Activated T-helper 17 cell treated with anti-CD3 and anti-CD28 coated beads, Interleukin-2, amount 50 U/mL, for 72 hours (primary cell): ENCODE results near the gene ZNF630. TPM values are rescaled to one million over a fixed set of nuclear protein-coding genes. Genes with fewer than 3 reads are reported as not detected.
"Not testable (repeated sequence)": the region's sequence is repeated elsewhere in the genome, so short reads cannot be mapped to it uniquely, and the experiment has no call there.

Source experiments
- ATAC-seq: fragments of 150-1000 bp; cut with Tn5 transposase; replicated peaks from 2 replicates; pipeline ENCODE4 v1.10.0; 2021; ENCODE audit warnings: mild to moderate bottlenecking, moderate library complexity
- H3K27ac Mint-ChIP-seq: one replicate; pipeline ENCODE4 v1.8.0; 2022; ENCODE audit warnings: mixed read lengths
- H3K27me3 Mint-ChIP-seq: one replicate; pipeline ENCODE4 v1.8.0; 2022; ENCODE audit warnings: mixed read lengths
- H3K36me3 Mint-ChIP-seq: one replicate; pipeline ENCODE4 v1.8.0; 2022; ENCODE audit warnings: low read depth, mild to moderate bottlenecking, mixed read lengths
- H3K4me1 Mint-ChIP-seq: one replicate; pipeline ENCODE4 v1.8.0; 2022; ENCODE audit warnings: mixed read lengths
- H3K4me3 Mint-ChIP-seq: one replicate; pipeline ENCODE4 v1.8.0; 2022; ENCODE audit warnings: mild to moderate bottlenecking, mixed read lengths
- H3K9me3 Mint-ChIP-seq: one replicate; pipeline ENCODE4 v1.8.0; 2022; ENCODE audit warnings: mixed read lengths
- total RNA-seq, 2 donors: library from RNA; stranded (reverse); gene quantifications; one replicate each; pipeline ENCODE4 v1.2.3, GENCODE V29; 2022

ZNF630 gene
- total RNA-seq, 2 donors from 2014 or later, result 1.2 to 4.3 TPM

- Mint-ChIP-seq H3K27ac (no peak overlapping the region), H3K4me1 (no peaks in the 10 kb centered on the region), H3K36me3 (peaks cover 50% of the 10 kb centered on the region), H3K9me3 (no peaks in the 10 kb centered on the region), H3K4me3 (no peak overlapping the region), H3K27me3 (no peaks in the 10 kb centered on the region)
- ATAC-seq, result peak; percentile 80
Observed at GRCh38 chrX:48058621-48059295, 12.7 kb downstream of the ZNF630 start.

GRCh38 chrX:48046846-48047245 lies 24.6 kb downstream of the ZNF630 start:
- ATAC-seq, result no peak
- Mint-ChIP-seq H3K36me3 (no peaks in the 10 kb centered on the region), H3K27me3 (no peaks in the 10 kb centered on the region), H3K4me1 (no peaks in the 10 kb centered on the region), H3K4me3 (no peak overlapping the region), H3K9me3 (no peaks in the 10 kb centered on the region), H3K27ac (no peak overlapping the region)

- no peaks in the 10 kb centered on the region for H3K36me3 Mint-ChIP-seq
- H3K4me1 Mint-ChIP-seq, result no peaks in the 10 kb centered on the region
- H3K27me3 Mint-ChIP-seq, result no peaks in the 10 kb centered on the region
- no peak overlapping the region for H3K27ac Mint-ChIP-seq
- no peak for ATAC-seq
- no peaks in the 10 kb centered on the region for H3K9me3 Mint-ChIP-seq
- no peak overlapping the region for H3K4me3 Mint-ChIP-seq
Observed at GRCh38 chrX:48045410-48046311, 25.8 kb downstream of the ZNF630 start.

GRCh38 chrX:48043056-48043455 lies 28.4 kb downstream of the ZNF630 start:
- no peaks in the 10 kb centered on the region for H3K27me3 Mint-ChIP-seq
- no peaks in the 10 kb centered on the region for H3K9me3 Mint-ChIP-seq
- ATAC-seq, result no peak
- H3K4me1 Mint-ChIP-seq, result no peaks in the 10 kb centered on the region
- no peak overlapping the region for H3K4me3 Mint-ChIP-seq
- no peak overlapping the region for H3K27ac Mint-ChIP-seq
- no peaks in the 10 kb centered on the region for H3K36me3 Mint-ChIP-seq

GRCh38 chrX:48035891-48036290 lies 35.5 kb downstream of the ZNF630 start:
- Mint-ChIP-seq H3K9me3 (no peaks in the 10 kb centered on the region), H3K27ac (no peak overlapping the region), H3K36me3 (no peaks in the 10 kb centered on the region), H3K4me1 (no peaks in the 10 kb centered on the region), H3K4me3 (no peak overlapping the region), H3K27me3 (no peaks in the 10 kb centered on the region)
- no peak for ATAC-seq

- not testable (repeated sequence) for H3K4me3 Mint-ChIP-seq, H3K36me3 Mint-ChIP-seq, H3K9me3 Mint-ChIP-seq, H3K4me1 Mint-ChIP-seq, H3K27me3 Mint-ChIP-seq, ATAC-seq, H3K27ac Mint-ChIP-seq
Observed at GRCh38 chrX:48030641-48031173, 40.7 kb downstream of the ZNF630 start.

GRCh38 chrX:48030237-48030636 lies 41.2 kb downstream of the ZNF630 start:
- Mint-ChIP-seq H3K27ac (no peak overlapping the region), H3K4me3 (no peak overlapping the region), H3K4me1 (peaks cover 10% of the 10 kb centered on the region), H3K27me3 (no peaks in the 10 kb centered on the region), H3K36me3 (no peaks in the 10 kb centered on the region), H3K9me3 (no peaks in the 10 kb centered on the region)
- ATAC-seq, result no peak

- Mint-ChIP-seq H3K4me3 (no peak overlapping the region), H3K4me1 (peaks cover 10% of the 10 kb centered on the region), H3K27me3 (no peaks in the 10 kb centered on the region), H3K9me3 (no peaks in the 10 kb centered on the region), H3K27ac (no peak overlapping the region), H3K36me3 (no peaks in the 10 kb centered on the region)
- no peak for ATAC-seq
Observed at GRCh38 chrX:48028091-48028490, 43.3 kb downstream of the ZNF630 start.

- not testable (repeated sequence) for H3K36me3 Mint-ChIP-seq, H3K9me3 Mint-ChIP-seq, H3K27me3 Mint-ChIP-seq, ATAC-seq, H3K4me3 Mint-ChIP-seq, H3K4me1 Mint-ChIP-seq, H3K27ac Mint-ChIP-seq
Observed at GRCh38 chrX:48027545-48027944, 43.9 kb downstream of the ZNF630 start.

- Mint-ChIP-seq H3K4me3 (no peak overlapping the region), H3K27me3 (no peaks in the 10 kb centered on the region), H3K4me1 (peaks cover 10% of the 10 kb centered on the region), H3K27ac (peak overlapping the region; percentile 28), H3K36me3 (no peaks in the 10 kb centered on the region), H3K9me3 (no peaks in the 10 kb centered on the region)
- peak; percentile 27 for ATAC-seq
Observed at GRCh38 chrX:48025561-48025960, 45.9 kb downstream of the ZNF630 start.

GRCh38 chrX:48022738-48023137 lies 48.7 kb downstream of the ZNF630 start:
- peaks cover 10% of the 10 kb centered on the region for H3K4me1 Mint-ChIP-seq
- no peaks in the 10 kb centered on the region for H3K9me3 Mint-ChIP-seq
- no peak overlapping the region for H3K27ac Mint-ChIP-seq
- H3K36me3 Mint-ChIP-seq, result no peaks in the 10 kb centered on the region
- H3K27me3 Mint-ChIP-seq, result no peaks in the 10 kb centered on the region
- no peak overlapping the region for H3K4me3 Mint-ChIP-seq
- ATAC-seq, result no peak

GRCh38 chrX:48022100-48022499 lies 49.3 kb downstream of the ZNF630 start:
- no peak for ATAC-seq
- Mint-ChIP-seq H3K9me3 (no peaks in the 10 kb centered on the region), H3K4me3 (peak overlapping the region; percentile 91), H3K36me3 (no peaks in the 10 kb centered on the region), H3K27me3 (no peaks in the 10 kb centered on the region), H3K4me1 (peaks cover 10% of the 10 kb centered on the region), H3K27ac (no peak overlapping the region)

GRCh38 chrX:48021026-48021900 lies 50.2 kb downstream of the ZNF630 start:
- H3K36me3 Mint-ChIP-seq, result no peaks in the 10 kb centered on the region
- peaks cover 5% of the 10 kb centered on the region for H3K4me1 Mint-ChIP-seq
- H3K4me3 Mint-ChIP-seq, result peak overlapping the region; percentile 91
- H3K27me3 Mint-ChIP-seq, result no peaks in the 10 kb centered on the region
- H3K27ac Mint-ChIP-seq, result peak overlapping the region; percentile 98
- ATAC-seq, result peak; percentile 61
- H3K9me3 Mint-ChIP-seq, result no peaks in the 10 kb centered on the region

- ATAC-seq, result peak; percentile 87
- H3K27me3 Mint-ChIP-seq, H3K4me1 Mint-ChIP-seq, H3K36me3 Mint-ChIP-seq, H3K9me3 Mint-ChIP-seq: not testable (repeated sequence)
- peak overlapping the region; percentile 91 for H3K4me3 Mint-ChIP-seq
- peak overlapping the region; percentile 98 for H3K27ac Mint-ChIP-seq
Observed at GRCh38 chrX:48020472-48020871, 51.0 kb downstream of the ZNF630 start.
